Gastroesophageal sphincter (tissue), 4 donors: ENCODE measurements around the gene LAMA5. TPM values are rescaled to one million over a fixed set of nuclear protein-coding genes. Genes with fewer than 3 reads are reported as not detected.
A peak's percentile ranks its signal among the peaks of the same experiment; 100 is the strongest.

Experiments used
- ATAC-seq: fragments of 150-250 bp; one replicate; pipeline ENCODE4 v1.9.1; 2016; ENCODE audit warnings: mild to moderate bottlenecking, moderate library complexity
- H3K27ac ChIP-seq, 4 donors: fragments of 200-600 bp; sonication (generic) in 3 of 4; 1 replicate in 3 of 4; 2 replicates in 1 of 4; pipeline ENCODE4 v1.5.1; 2016 to 2019
- H3K27me3 ChIP-seq: fragments of 200-600 bp; sonication (generic); one replicate; pipeline ENCODE4 v1.5.1; 2019
- H3K36me3 ChIP-seq, 2 donors: fragments of 200-600 bp; sonication (generic); one replicate each; pipeline ENCODE4 v1.5.1; 2019; ENCODE audit warnings: control low read depth in 1 of 2
- H3K4me1 ChIP-seq, 3 donors: fragments of 200-600 bp; sonication (generic); 1 replicate in 2 of 3; 2 replicates in 1 of 3; pipeline ENCODE4 v1.5.1; 2016 to 2019; ENCODE audit warnings: control low read depth in 2 of 3
- H3K4me3 ChIP-seq, 2 donors: fragments of 200-600 bp; sonication (generic); one replicate each; pipeline ENCODE4 v1.5.1; 2019; ENCODE audit warnings: mild to moderate bottlenecking in 1 of 2, moderate library complexity in 1 of 2
- H3K9me3 ChIP-seq, 3 donors: fragments of 200-600 bp; sonication (generic); one replicate each; pipeline ENCODE4 v1.5.1; 2017 to 2019; ENCODE audit warnings: control low read depth in 2 of 3
- EP300 ChIP-seq: sonication (generic); formaldehyde crosslinking; IDR thresholded peaks from one replicate; pipeline ENCODE4 v1.6.1; 2017; ENCODE audit warnings: antibody characterized with exemption, mild to moderate bottlenecking
- POLR2A ChIP-seq, 2 donors: fragments of 450-650 bp; IDR thresholded peaks; one replicate each; pipeline ENCODE4 v1.6.1; 2017; ENCODE audit warnings: antibody characterized with exemption in 2 of 2, mild to moderate bottlenecking in 2 of 2, moderate library complexity in 1 of 2
- POLR2AphosphoS5 ChIP-seq: sonication (generic); formaldehyde crosslinking; IDR thresholded peaks from one replicate; pipeline ENCODE4 v1.6.1; 2017; ENCODE audit warnings: antibody characterized with exemption
- WGBS, 2 donors: methylation state at CpG; one replicate each; pipeline ENCODE4 v1.1.5; 2018; ENCODE audit warnings: low coverage in 1 of 2; 5-methylcytosine and 5-hydroxymethylcytosine counted together
- total RNA-seq, 4 donors: library from RNA; depleted of rRNA; stranded (reverse); fragments of >200 nt; gene quantifications; one replicate each; pipeline ENCODE4 v1.1.0, GENCODE V29; 2016
- TF ChIP-seq, protein P1 (sequence below), 4 experiments: fragments of 200-600 bp in 2 of 4; fragments of 450-650 bp in 2 of 4; sonication (generic) in 1 of 4; IDR thresholded peaks; one replicate each; pipeline ENCODE4 v1.5.1; 2017 to 2019; ENCODE audit warnings: antibody characterized with exemption in 4 of 4, mild to moderate bottlenecking in 2 of 4, moderate library complexity in 2 of 4

LAMA5 gene
- total RNA-seq, 4 donors from 2014 or later: 58.6 to 259 (median 172) TPM

DNA sequence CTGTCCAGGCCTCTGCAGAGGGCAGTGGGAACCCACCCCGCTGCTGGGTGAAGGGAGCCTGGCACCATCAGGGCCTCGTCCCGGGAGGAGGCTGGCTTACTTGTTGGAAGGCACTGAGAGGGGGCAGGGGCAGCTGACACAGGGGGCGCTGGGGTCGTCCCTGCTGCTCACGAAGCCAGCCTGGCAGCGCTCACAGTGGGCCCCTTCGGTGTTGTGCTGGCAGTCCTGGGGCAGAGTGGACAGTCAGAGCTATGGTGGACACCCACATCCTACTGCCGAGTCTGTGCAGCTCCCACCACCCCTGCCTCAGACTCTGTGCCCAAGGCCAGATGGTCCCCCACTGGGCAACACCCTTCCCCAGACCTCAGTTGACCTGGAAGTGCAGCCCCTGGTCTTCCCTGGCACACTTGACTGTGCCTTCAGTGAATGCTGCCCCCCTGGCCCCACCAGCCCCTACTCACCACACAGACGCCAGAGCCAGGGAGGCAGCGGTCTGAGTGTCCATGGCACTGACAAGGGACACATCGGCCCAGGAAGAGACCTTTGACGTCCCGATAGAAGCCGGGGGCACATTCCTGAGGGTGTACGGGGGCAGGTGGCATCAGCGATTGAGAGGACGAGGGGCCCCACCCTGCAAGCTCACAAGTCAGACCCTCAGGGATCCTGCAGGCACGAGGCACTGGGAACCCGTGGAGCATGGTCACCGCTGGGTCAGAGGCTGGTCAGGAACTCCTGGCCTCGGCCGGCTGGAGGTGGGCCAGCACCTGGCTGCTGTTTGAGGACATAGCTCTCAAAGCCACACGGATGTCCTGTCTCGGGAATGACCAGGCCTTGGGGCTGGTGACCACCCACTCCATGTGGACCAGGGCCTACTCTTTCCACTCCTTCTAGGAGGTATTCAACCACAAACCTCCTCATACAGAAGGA, 42.9 kb downstream of the LAMA5 start:
- H3K9me3 ChIP-seq: no peaks in the 10 kb centered on the region
- TF ChIP-seq, protein P1, sequence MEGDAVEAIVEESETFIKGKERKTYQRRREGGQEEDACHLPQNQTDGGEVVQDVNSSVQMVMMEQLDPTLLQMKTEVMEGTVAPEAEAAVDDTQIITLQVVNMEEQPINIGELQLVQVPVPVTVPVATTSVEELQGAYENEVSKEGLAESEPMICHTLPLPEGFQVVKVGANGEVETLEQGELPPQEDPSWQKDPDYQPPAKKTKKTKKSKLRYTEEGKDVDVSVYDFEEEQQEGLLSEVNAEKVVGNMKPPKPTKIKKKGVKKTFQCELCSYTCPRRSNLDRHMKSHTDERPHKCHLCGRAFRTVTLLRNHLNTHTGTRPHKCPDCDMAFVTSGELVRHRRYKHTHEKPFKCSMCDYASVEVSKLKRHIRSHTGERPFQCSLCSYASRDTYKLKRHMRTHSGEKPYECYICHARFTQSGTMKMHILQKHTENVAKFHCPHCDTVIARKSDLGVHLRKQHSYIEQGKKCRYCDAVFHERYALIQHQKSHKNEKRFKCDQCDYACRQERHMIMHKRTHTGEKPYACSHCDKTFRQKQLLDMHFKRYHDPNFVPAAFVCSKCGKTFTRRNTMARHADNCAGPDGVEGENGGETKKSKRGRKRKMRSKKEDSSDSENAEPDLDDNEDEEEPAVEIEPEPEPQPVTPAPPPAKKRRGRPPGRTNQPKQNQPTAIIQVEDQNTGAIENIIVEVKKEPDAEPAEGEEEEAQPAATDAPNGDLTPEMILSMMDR (IDR thresholded peaks at IDR 0.05): no peak
- no peak for ATAC-seq

DNA sequence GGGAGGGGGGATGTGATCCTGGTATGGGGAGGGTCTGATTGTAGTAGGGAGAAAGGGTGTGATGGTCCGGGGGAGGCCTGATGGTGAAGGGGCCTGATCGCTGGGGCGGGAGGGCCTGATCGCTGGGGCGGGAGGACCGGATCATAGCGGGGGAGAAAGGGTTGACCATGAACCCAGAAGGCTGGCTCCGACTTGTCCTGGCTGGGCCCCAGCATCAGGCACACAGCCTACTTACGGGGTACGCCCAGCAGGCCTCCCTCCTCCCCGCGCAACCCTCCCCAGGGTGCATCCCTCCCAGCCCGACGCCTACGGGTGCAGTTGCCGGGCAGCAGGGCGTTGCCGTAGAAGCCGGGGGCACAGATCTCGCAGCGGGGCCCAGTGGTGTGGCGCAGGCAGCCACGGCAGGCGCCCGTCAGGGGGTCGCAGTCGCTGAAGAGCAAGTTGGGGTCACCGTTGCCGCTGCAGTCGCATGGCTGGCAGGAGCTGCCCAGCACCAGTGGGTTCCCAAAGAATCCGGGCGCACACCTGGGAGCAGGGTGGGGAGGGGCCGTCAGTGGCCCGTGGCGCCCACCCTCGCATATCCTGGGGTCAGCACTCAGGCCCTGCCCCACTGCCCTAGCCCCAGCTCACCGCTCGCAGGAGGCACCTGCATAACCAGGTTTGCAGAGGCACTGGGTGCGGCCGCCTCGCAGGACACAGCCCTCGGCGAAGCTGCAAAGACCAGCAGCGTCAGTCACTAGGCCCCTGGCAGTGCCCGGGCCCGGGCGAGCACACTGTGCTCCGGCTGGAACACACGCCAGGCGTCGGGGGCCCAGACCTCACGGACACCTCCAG, 43.7 kb downstream of the LAMA5 start:
- no peak overlapping the region for H3K4me3 ChIP-seq
- peak overlapping the region in 1 of 4 donors; percentile 59 for H3K27ac ChIP-seq
- no peak for ATAC-seq
- no peaks in the 10 kb centered on the region for H3K27me3 ChIP-seq
- H3K9me3 ChIP-seq: no peaks in the 10 kb centered on the region
- TF ChIP-seq EP300 (no peak), POLR2AphosphoS5 (no peak), POLR2A (IDR thresholded peaks at IDR 0.05) (no peak)
- TF ChIP-seq, protein P1 (IDR thresholded peaks at IDR 0.05): no peak
- H3K4me1 ChIP-seq: peaks cover 0 to 19% (median 0%) of the 10 kb centered on the region in 3 donors
- peaks cover 0 to 94% of the 10 kb centered on the region in 2 donors for H3K36me3 ChIP-seq
- WGBS, 2 donors: 20% methylated on average over 1 of the region's 52 CpGs; no CpG with 5 or more reads in 1 of the 2 donors

More for the DNA sequence above, 42.9 kb downstream of the LAMA5 start:
- Histone ChIP-seq H3K4me1 (peaks cover 0 to 18% (median 0%) of the 10 kb centered on the region in 3 donors), H3K27me3 (no peaks in the 10 kb centered on the region), H3K4me3 (no peak overlapping the region), H3K27ac (peak overlapping the region in 1 of 4 donors; percentile 59), H3K36me3 (peaks cover 0 to 94% of the 10 kb centered on the region in 2 donors)
- WGBS, 2 donors: no CpG with 5 or more reads among the region's 25 CpGs

DNA sequence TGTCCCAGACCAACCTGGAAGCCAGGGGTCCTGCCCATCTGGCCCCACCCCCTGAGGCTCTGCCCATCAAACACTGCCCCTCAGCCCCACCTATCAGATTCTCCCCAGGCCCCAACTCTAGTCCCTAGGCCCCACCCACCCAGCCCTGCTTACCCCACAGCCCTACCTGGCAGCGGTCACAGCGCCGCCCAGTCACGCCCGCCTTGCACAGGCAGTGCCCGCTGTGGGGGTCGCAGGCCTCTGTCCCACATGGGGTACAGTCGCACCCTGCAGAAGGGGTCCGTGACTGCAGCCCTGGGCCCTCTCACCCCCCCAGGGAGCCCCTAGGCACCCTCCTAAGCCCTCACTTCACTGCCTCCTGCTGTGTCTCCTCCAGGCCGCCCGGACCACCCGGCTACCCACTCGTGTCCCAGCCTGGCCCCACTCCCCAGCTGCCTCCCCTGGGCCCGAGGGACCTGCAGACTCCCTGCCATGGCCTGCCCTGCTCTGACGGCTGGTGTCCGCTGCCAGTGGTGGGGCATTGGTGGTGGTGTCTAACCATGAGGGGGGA, 44.5 kb downstream of the LAMA5 start:
- H3K27ac ChIP-seq: peak overlapping the region in 3 of 4 donors; percentile 37 to 59 (median 57)
- no peak overlapping the region for H3K4me3 ChIP-seq
- WGBS, 2 donors: no CpG with 5 or more reads among the region's 16 CpGs
- peaks cover 0 to 92% of the 10 kb centered on the region in 2 donors for H3K36me3 ChIP-seq
- TF ChIP-seq POLR2A (IDR thresholded peaks at IDR 0.05): no peak
- no peak for TF ChIP-seq POLR2AphosphoS5
- TF ChIP-seq, protein P1 (IDR thresholded peaks at IDR 0.05): no peak
- no peak for TF ChIP-seq EP300
- H3K9me3 ChIP-seq: no peaks in the 10 kb centered on the region
- peaks cover 0 to 19% (median 0%) of the 10 kb centered on the region in 3 donors for H3K4me1 ChIP-seq
- ATAC-seq: no peak
- no peaks in the 10 kb centered on the region for H3K27me3 ChIP-seq

DNA sequence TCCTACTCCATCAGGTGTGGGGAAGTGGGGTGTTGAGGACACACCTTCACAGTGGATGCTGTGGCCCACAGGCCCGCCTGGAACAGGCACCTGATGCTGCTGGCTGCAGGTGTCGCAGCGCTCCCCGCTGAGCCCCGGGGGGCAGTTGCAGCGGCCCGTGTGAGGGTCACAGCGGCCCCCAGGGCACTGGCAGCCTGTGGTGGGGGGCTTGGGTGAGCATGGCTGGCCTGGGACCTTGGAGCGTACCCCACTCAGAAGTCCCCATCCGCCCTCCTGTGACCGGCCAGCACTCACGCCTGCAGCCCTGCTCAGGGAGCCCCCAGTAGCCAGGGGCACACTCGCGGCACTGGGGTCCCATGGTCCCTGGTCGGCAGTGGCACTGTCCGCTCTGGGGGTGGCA, 45.1 kb downstream of the LAMA5 start:
- TF ChIP-seq POLR2A (IDR thresholded peaks at IDR 0.05) (no peak), EP300 (no peak), POLR2AphosphoS5 (no peak)
- TF ChIP-seq, protein P1 (IDR thresholded peaks at IDR 0.05): no peak
- Histone ChIP-seq H3K27me3 (no peaks in the 10 kb centered on the region), H3K9me3 (no peaks in the 10 kb centered on the region), H3K27ac (peak overlapping the region in 3 of 4 donors; percentile 37 to 59 (median 57)), H3K4me3 (no peak overlapping the region), H3K36me3 (peaks cover 0 to 92% of the 10 kb centered on the region in 2 donors), H3K4me1 (peaks cover 0 to 19% (median 0%) of the 10 kb centered on the region in 3 donors)
- no peak for ATAC-seq
- WGBS, 2 donors: no CpG with 5 or more reads among the region's 16 CpGs
